K562 (cell line): ENCODE results near the gene TGFBR1. TPM values are rescaled to one million over a fixed set of nuclear protein-coding genes. Genes with fewer than 3 reads are reported as not detected.

Source experiments
- BRF2 ChIP-seq: IDR thresholded peaks from 3 replicates; pipeline ENCODE4 v1.6.1; 2011; ENCODE audit warnings: borderline replicate concordance, mild to moderate bottlenecking; ENCODE audit not compliant: insufficient read length, insufficient read depth
- CCNT2 ChIP-seq: IDR thresholded peaks from 2 replicates; pipeline ENCODE4 v1.6.1; 2011; ENCODE audit warnings: borderline replicate concordance, low read depth, mild to moderate bottlenecking, moderate library complexity, mixed read lengths, low read length; ENCODE audit not compliant: insufficient read length; ENCODE audit errors: extremely low read depth
- FOXJ3 ChIP-seq: sonication (generic); formaldehyde crosslinking; IDR thresholded peaks from 2 replicates; pipeline ENCODE4 v1.4.0; 2020; ENCODE audit warnings: mild to moderate bottlenecking, missing genetic modification reagents
- HDAC2 ChIP-seq: fragments of 450-650 bp; IDR thresholded peaks from 2 replicates; pipeline ENCODE4 v1.6.1; 2016; ENCODE audit warnings: mild to moderate bottlenecking
- HDAC3 ChIP-seq: fragments of 450-650 bp; IDR thresholded peaks from 2 replicates; pipeline ENCODE4 v1.6.1; 2018; ENCODE audit warnings: borderline replicate concordance, mild to moderate bottlenecking, moderate library complexity; ENCODE audit not compliant: partially characterized antibody
- KAT8 ChIP-seq: fragments of 450-650 bp; IDR thresholded peaks from 2 replicates; pipeline ENCODE4 v1.6.1; 2016; ENCODE audit warnings: low read depth, mild to moderate bottlenecking
- KLF16 ChIP-seq: IDR thresholded peaks from 2 replicates; pipeline ENCODE4 v1.6.1; 2016; ENCODE audit warnings: antibody characterized with exemption
- LCOR ChIP-seq: sonication (generic); formaldehyde crosslinking; IDR thresholded peaks from 2 replicates; pipeline ENCODE4 v1.8.0; 2022; ENCODE audit warnings: mild to moderate bottlenecking, missing genetic modification reagents
- MAX ChIP-seq: sonication (generic); formaldehyde crosslinking; IDR thresholded peaks from 2 replicates; pipeline ENCODE4 v1.9.0; 2022; ENCODE audit warnings: mild to moderate bottlenecking, missing genetic modification reagents
- MTA2 ChIP-seq: fragments of 450-650 bp; IDR thresholded peaks from 2 replicates; pipeline ENCODE4 v1.6.1; 2016; ENCODE audit warnings: low read depth
- NCOA4 ChIP-seq: fragments of 450-650 bp; IDR thresholded peaks from 2 replicates; pipeline ENCODE4 v1.6.1; 2018; ENCODE audit warnings: mild to moderate bottlenecking; ENCODE audit not compliant: partially characterized antibody
- NCOA6 ChIP-seq: fragments of 450-650 bp; IDR thresholded peaks from 2 replicates; pipeline ENCODE4 v1.6.1; 2017; ENCODE audit warnings: mild to moderate bottlenecking
- NR4A1 ChIP-seq, 2 experiments: fragments of 250-450 bp in 1 of 2; fragments of 450-650 bp in 1 of 2; sonication (Bioruptor Pico) in 1 of 2; IDR thresholded peaks; 2 replicates each; pipeline versions ENCODE4 v1.4.0 to v1.6.1; 2016 to 2020; ENCODE audit warnings: mild to moderate bottlenecking in 2 of 2, missing compliant biosample characterization in 1 of 2, missing genetic modification characterization in 1 of 2, moderate library complexity in 1 of 2
- PHB2 ChIP-seq: fragments of 450-650 bp; IDR thresholded peaks from 2 replicates; pipeline ENCODE4 v1.6.1; 2017; ENCODE audit warnings: low read depth
- POLR2H ChIP-seq: IDR thresholded peaks from 2 replicates; pipeline ENCODE4 v1.6.1; 2016; ENCODE audit warnings: missing genetic modification characterization, low read depth, mild to moderate bottlenecking, control low read depth, missing compliant biosample characterization, moderate library complexity
- TAF15 ChIP-seq: fragments of 200-400 bp; formaldehyde crosslinking; IDR thresholded peaks from 2 replicates; pipeline ENCODE4 v1.6.1; 2017; ENCODE audit warnings: mild to moderate bottlenecking, low read depth, low read length, moderate library complexity
- TBL1XR1 ChIP-seq, 2 experiments: IDR thresholded peaks; 2 replicates each; pipeline ENCODE4 v1.6.1; 2012; ENCODE audit warnings: improper control_type of control experiment in 2 of 2, low read length in 2 of 2, mild to moderate bottlenecking in 1 of 2
- TEAD1 ChIP-seq, 2 experiments: fragments of 450-650 bp in 1 of 2; sonication (generic) in 1 of 2; formaldehyde crosslinking; IDR thresholded peaks; 2 replicates each; pipeline versions ENCODE4 v1.4.0 to v1.8.0; 2020 to 2022; ENCODE audit warnings: mild to moderate bottlenecking in 2 of 2, missing genetic modification reagents in 1 of 2
- THRAP3 ChIP-seq: fragments of 450-650 bp; IDR thresholded peaks from 2 replicates; pipeline ENCODE4 v1.6.1; 2016; ENCODE audit warnings: mild to moderate bottlenecking, inconsistent platforms, borderline replicate concordance
- ZBTB9 ChIP-seq: fragments of 450-650 bp; formaldehyde crosslinking; IDR thresholded peaks from 2 replicates; pipeline ENCODE4 v1.4.0; 2020; ENCODE audit warnings: mild to moderate bottlenecking, moderate library complexity
- ZNF212 ChIP-seq: fragments of 450-650 bp; formaldehyde crosslinking; IDR thresholded peaks from 2 replicates; pipeline ENCODE4 v1.4.0; 2020; ENCODE audit warnings: mild to moderate bottlenecking
- ZNF24 ChIP-seq: fragments of 450-650 bp; IDR thresholded peaks from 2 replicates; pipeline ENCODE4 v1.6.1; 2016
- ZNF274 ChIP-seq: IDR thresholded peaks from 2 replicates; pipeline ENCODE4 v1.6.1; 2011; ENCODE audit warnings: low read depth, mild to moderate bottlenecking, low read length, moderate library complexity, borderline replicate concordance
- ZNF75A ChIP-seq: fragments of 450-650 bp; formaldehyde crosslinking; IDR thresholded peaks from 2 replicates; pipeline ENCODE4 v1.4.0; 2020; ENCODE audit warnings: mild to moderate bottlenecking
- polyA plus RNA-seq, 8 experiments: library from polyadenylated mRNA; depleted of rRNA in 4 of 8; stranded (reverse) in 5 of 8; unstranded in 3 of 8; fragments of >200 nt; fragmentation: Nextera tagmentation in 2 of 8; fragmentation: Illumina TruSeq in 1 of 8; extraction: Ambion mirVana in 2 of 8; extraction: Trizol in 1 of 8; gene quantifications; 2 replicates each; pipeline versions ENCODE4 v1.2.1 to v1.2.3, GENCODE V29; 2011 to 2014; ENCODE audit warnings: inconsistent platforms in 1 of 8, missing spikeins in 1 of 8
- total RNA-seq, 7 experiments: library from RNA; depleted of rRNA in 6 of 7; stranded (reverse); fragments of >200 nt in 6 of 7; fragmentation: Illumina TruSeq in 2 of 7; extraction: Trizol in 2 of 7; gene quantifications; 2 replicates each; pipeline versions ENCODE4 v1.2.1 to v1.2.3, GENCODE V29; 2011 to 2021; ENCODE audit warnings: low replicate concordance in 1 of 7
- TF ChIP-seq, protein P1 (sequence below), 3 experiments: fragments of 200-800 bp in 1 of 3; sonication (Bioruptor generic) in 1 of 3; sonication (generic) in 1 of 3; formaldehyde crosslinking in 1 of 3; IDR thresholded peaks; 2 replicates each; pipeline versions ENCODE4 v1.6.1 to v1.8.0; 2016 to 2022; ENCODE audit warnings: mild to moderate bottlenecking in 2 of 3, missing compliant biosample characterization in 2 of 3, missing genetic modification characterization in 2 of 3, missing genetic modification reagents in 1 of 3

TGFBR1 gene
- total and polyA plus RNA-seq, 9 of the 15 experiments (the other 6 are each of a cell fraction or from before 2014, with no cell fraction given): 15.5 to 62.4 (median 42.7) TPM

GRCh38 chr9:99076483-99077171 is 28.3 kb upstream of the TGFBR1 start (continued):
- TF ChIP-seq BRF2 (no peak), HDAC2 (0 out of 2 replicates have a peak, but pooled peaks have one; percentile 31), ZNF75A (no peak), ZNF212 (no peak), TAF15 (no peak), FOXJ3 (CRISPR knock-in tag) (no peak), ZBTB9 (CRISPR knock-in tag) (peak; percentile 79; the same call in 1 of the 2 replicates), TBL1XR1 (IDR thresholded peaks at IDR 0.05; ENCODE audit: low read length in 2 of 2) (peak; percentile 28 to 61; a peak in 1 of 4 replicates), TEAD1 (CRISPR knock-in tag; IDR thresholded peaks at IDR 0.05) (0 out of 4 replicates have a peak, but pooled peaks of 1 of the 2 experiments have one; percentile 29), KAT8 (no peak), NR4A1 (CRISPR knock-in tag; IDR thresholded peaks at IDR 0.05) (0 out of 2 replicates have a peak, but pooled peaks have one; percentile 56), NR4A1 (tag; IDR thresholded peaks at IDR 0.05) (0 out of 2 replicates have a peak, but pooled peaks have one; percentile 75), CCNT2 (no peak), POLR2H (no peak), ZNF274 (no peak), LCOR (CRISPR knock-in tag) (peak; percentile 55; the same call in 1 of the 2 replicates), PHB2 (no peak), ZNF24 (no peak), HDAC3 (peak; percentile 47), MTA2 (peak; percentile 60), THRAP3 (no peak), MAX (CRISPR knock-in tag) (peak; percentile 56), NCOA4 (no peak), NCOA6 (no peak), KLF16 (peak; percentile 35; the same call in 1 of the 2 replicates)
- TF ChIP-seq, protein P1, sequence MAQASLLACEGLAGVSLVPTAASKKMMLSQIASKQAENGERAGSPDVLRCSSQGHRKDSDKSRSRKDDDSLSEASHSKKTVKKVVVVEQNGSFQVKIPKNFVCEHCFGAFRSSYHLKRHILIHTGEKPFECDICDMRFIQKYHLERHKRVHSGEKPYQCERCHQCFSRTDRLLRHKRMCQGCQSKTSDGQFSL (CRISPR knock-in tag; IDR thresholded peaks at IDR 0.05): no peak
- TF ChIP-seq, protein P1 (tag; IDR thresholded peaks at IDR 0.05): no peak
